HG02884 (cell line): ENCODE data around the gene LAMB1.

Source experiments
- ATAC-seq: cut with Tn5 transposase; IDR thresholded peaks from one replicate; pipeline ENCODE4 v1.9.1; 2021; ENCODE audit warnings: mild to moderate bottlenecking, moderate library complexity; ENCODE audit not compliant: unreplicated experiment

The LAMB1 gene

GRCh38 chr7:107884066-107884818 is 118.7 kb downstream of the LAMB1 start:
- no peak for ATAC-seq

GRCh38 chr7:107882766-107883165 is 120.2 kb downstream of the LAMB1 start:
- no peak for ATAC-seq

GRCh38 chr7:107879400-107880035 is 123.4 kb downstream of the LAMB1 start:
- ATAC-seq: peak; percentile 71

GRCh38 chr7:107878636-107879035 is 124.3 kb downstream of the LAMB1 start:
- ATAC-seq: no peak

- no peak for ATAC-seq
Measured at GRCh38 chr7:107877731-107878382, 125.1 kb downstream of the LAMB1 start.

- ATAC-seq: no peak
Measured at GRCh38 chr7:107876916-107877315, 126.0 kb downstream of the LAMB1 start.

- ATAC-seq: peak; percentile 66
Measured at GRCh38 chr7:107874605-107875446, 128.1 kb downstream of the LAMB1 start.

GRCh38 chr7:107874111-107874510 is 128.8 kb downstream of the LAMB1 start:
- no peak for ATAC-seq
